HL-60 (cell line): ENCODE measurements around the gene ARF1.

Source experiments
- CTCF ChIP-seq: IDR thresholded peaks from one replicate; pipeline ENCODE4 v1.5.1; 2011; ENCODE audit warnings: low read length, control low read depth, inconsistent platforms; ENCODE audit not compliant: insufficient read depth
- GABPA ChIP-seq: IDR thresholded peaks from 2 replicates; pipeline ENCODE4 v1.6.1; 2012; ENCODE audit warnings: low read depth

GRCh38 chr1:228123505-228123904 is 41.0 kb downstream of the ARF1 start:
- no peak for TF ChIP-seq GABPA
- no peak for TF ChIP-seq CTCF
